Measurements from ENCODE around the gene CLEC4F. TPM values are rescaled to one million over a fixed set of nuclear protein-coding genes. Genes with fewer than 3 reads are reported as not detected.

CLEC4F gene
- total RNA-seq, 1 experiment from 2014 or later: not detected

GRCh38 chr2:70801607-70802263 lies 18.7 kb downstream of the CLEC4F start:
- Histone ChIP-seq H3K4me2 (ENCODE audit: insufficient read depth, insufficient read length, low read length) (no peak overlapping the region), H2BK5ac (ENCODE audit: insufficient read length, low read length) (no peak overlapping the region), H3K27ac (ENCODE audit: insufficient read length, low read depth, low read length) (no peak overlapping the region), H2BK12ac (ENCODE audit: insufficient read length, low read depth, low read length) (no peak overlapping the region), H3K18ac (ENCODE audit: insufficient read length, low read depth, low read length) (no peak overlapping the region), H2BK20ac (ENCODE audit: low read depth, low read length, poor library complexity, severe bottlenecking) (no peak overlapping the region), H2AFZ (ENCODE audit: low read length) (no peak overlapping the region), H3K4ac (ENCODE audit: low read depth, low read length) (no peak overlapping the region), H2BK120ac (ENCODE audit: low read depth, low read length, poor library complexity, severe bottlenecking) (no peak overlapping the region), H3K4me1 (ENCODE audit: insufficient read depth, low read length) (no peaks in the 10 kb centered on the region), H4K20me1 (ENCODE audit: control insufficient read depth, insufficient read depth, insufficient read length) (peaks cover 2% of the 10 kb centered on the region), H3K27me3 (ENCODE audit: insufficient read depth, low read length) (no peaks in the 10 kb centered on the region; the same call in 1 of the 2 replicates), H3K9ac (ENCODE audit: extremely low read depth, insufficient read length, low read length) (no peak overlapping the region), H3K23ac (ENCODE audit: insufficient read length, low read depth, low read length) (no peak overlapping the region), H3K9me3 (ENCODE audit: control insufficient read depth, low read depth, low read length) (no peaks in the 10 kb centered on the region), H3K14ac (ENCODE audit: insufficient read depth, low read length) (no peak overlapping the region; the same call in 1 of the 2 replicates), H3K79me2 (ENCODE audit: insufficient read depth, low read length) (no peaks in the 10 kb centered on the region), H3K23me2 (ENCODE audit: insufficient read length, low read depth, low read length, poor library complexity, severe bottlenecking) (no peaks in the 10 kb centered on the region), H3K79me1 (ENCODE audit: insufficient read depth, low read depth, low read length, poor library complexity, severe bottlenecking) (no peaks in the 10 kb centered on the region), H4K91ac (ENCODE audit: insufficient read length, low read depth, low read length) (no peak overlapping the region), H2BK15ac (ENCODE audit: low read depth, low read length) (no peak overlapping the region), H4K8ac (replicated peaks; ENCODE audit: insufficient read length, low read depth, low read length) (no peak overlapping the region), H2AK5ac (ENCODE audit: insufficient read length, low read length) (no peak overlapping the region), H3T11ph (ENCODE audit: low read length) (no peak overlapping the region), H3K56ac (ENCODE audit: insufficient read length, low read depth, low read length) (no peak overlapping the region), H4K5ac (ENCODE audit: insufficient read length, low read depth, low read length) (no peak overlapping the region)
- Mint-ChIP-seq H3K27me3 (ENCODE audit: low read depth) (peaks cover 72% of the 10 kb centered on the region), H3K4me1 (peaks cover 2% of the 10 kb centered on the region in 2 experiments; a peak in 3 of 4 replicates), H3K9me3 (peaks cover 12 to 17% of the 10 kb centered on the region in 2 experiments), H3K4me3 (no peak overlapping the region), H3K36me3 (ENCODE audit: insufficient read depth in 1 of 3, low read depth in 3 of 3) (peaks cover 7 to 9% (median 8%) of the 10 kb centered on the region in 3 experiments; a peak in 6 of 7 replicates), H3K27ac (no peak overlapping the region)
- no CpG with 5 or more reads among the region's 10 CpGs for WGBS (ENCODE audit: extremely low coverage, insufficient read length, low lambda C conversion rate)
- no peak for TF ChIP-seq CTCF (conservative IDR thresholded peaks at IDR 0.05)
- no peak for DNase-seq
